ENCODE measurements around the gene MLH3.
A peak's percentile ranks its signal among the peaks of the same experiment; 100 is the strongest.
"Not testable (repeated sequence)": the region's sequence is repeated elsewhere in the genome, so short reads cannot be mapped to it uniquely, and the experiment has no call there.

Gene MLH3

DNA sequence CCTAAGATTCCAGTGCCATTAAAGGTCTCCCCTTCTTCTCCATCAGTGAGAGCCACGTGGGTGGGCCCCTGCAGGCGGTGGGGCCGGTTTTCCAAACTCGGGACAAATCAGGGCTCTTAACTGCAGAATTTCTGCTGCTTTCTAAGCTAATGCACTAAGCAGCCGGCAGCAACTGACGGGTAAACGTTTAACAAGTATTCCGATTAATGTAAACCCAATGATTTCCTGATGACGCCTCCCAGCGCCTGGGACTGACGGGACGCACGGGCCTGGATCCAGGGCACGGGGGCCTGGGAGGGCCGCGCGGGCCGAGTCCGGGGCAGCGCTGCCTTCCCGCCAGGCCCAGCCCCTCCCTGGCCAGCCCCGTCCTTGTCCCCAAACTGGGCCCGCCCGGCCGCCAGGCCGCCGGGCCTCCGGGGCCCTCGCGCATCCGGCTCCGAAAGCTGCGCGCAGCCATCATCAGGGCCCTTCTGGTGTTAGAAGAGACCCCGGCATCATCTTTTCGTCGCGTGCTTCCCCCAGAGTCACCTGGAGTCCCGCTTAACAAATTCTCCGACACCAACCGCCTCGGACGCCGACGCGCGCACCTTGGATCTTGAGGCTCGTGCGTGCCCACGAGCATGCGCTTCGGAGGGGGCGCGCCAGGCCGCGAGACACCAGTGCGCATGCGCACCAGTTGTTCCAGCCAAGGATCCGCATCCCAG, at the start of gene MLH3:
Gene MLH3, minus strand, starts transcription at position 616 of the 704 bp plus-strand sequence. CDS start 1,812 bp downstream, outside the sequence.
- DNase-seq (ENCODE audit: low spot score), result peak; percentile 89

DNA sequence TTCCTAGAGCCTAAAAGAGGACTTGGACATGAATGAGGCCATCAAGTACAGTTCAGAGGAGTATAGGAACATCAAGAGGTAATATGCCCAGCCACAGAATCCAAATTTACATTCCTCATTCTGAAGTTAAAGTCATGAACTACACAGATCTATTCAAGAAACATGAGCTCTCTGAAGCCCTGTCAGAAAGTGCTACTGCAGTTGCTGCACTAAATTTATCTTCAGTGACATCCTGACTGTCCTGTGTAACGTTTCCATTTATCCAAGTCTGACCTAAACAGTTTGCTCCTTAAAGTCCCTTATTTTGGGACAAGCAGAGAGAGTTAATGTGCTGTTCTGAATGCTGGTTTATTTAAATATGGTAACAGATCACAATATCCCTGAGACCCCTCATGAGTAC, 47.4 kb upstream of the MLH3 start:
- no peak for DNase-seq (ENCODE audit: low spot score)

DNA sequence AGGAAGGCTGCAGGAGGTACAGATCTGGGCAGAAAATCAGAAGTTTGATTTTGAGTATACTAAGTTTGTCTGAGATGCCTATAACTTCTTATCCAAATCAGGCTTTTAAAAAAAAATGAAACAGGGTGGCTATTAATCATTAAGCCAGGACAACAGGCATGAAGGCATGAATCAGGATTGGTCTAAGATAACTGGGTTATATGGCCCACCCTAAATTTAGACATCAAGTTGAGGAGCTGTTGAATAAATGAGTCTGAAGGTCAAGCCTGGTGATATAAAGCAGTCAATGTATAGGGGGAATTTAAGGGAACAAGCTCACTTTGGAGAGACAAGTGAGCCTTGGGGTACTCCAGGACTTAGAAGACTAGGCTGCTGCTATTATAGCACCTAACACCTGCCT, 46.9 kb upstream of the MLH3 start:
- DNase-seq (ENCODE audit: low spot score), result no peak

DNA sequence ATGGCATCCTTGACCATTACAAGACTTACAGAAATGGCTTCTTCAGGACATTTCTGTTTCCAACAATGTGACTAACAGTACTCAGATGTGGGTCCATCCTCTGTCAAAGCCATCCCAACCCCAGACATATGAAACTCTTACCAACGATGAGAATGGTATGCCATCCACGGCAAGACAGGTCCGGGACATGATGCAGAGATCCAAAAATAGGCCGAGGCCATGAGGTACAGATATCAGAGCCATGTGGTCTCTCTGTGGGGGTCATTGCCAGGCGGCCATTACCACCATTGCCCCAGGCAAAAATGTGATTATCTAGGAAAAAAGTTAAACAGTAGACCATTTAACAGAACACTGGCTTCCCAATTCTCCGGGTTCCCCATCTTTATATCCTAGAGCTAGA, 45.7 kb upstream of the MLH3 start:
- no peak for DNase-seq (ENCODE audit: low spot score)

DNA sequence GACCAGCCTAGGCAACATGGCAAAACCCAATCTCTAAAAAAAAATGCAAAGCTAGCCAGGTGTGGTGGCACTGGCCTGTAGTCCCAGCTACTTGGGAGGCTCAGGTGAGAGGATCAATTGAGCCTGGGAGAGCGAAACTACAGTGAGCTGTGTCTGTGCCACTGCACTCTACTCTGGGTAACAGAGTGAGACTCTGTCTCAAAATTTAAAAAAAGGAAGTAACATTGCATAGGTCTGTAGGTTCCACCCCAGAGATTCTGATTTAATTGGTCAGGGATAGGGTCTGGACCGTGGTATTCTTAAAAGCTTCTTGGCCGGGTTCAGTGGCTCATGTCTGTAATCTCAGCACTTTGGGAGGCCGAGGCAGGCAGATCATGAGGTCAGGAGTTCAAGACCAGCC, 44.4 kb upstream of the MLH3 start:
- DNase-seq (ENCODE audit: low spot score), result no peak

DNA sequence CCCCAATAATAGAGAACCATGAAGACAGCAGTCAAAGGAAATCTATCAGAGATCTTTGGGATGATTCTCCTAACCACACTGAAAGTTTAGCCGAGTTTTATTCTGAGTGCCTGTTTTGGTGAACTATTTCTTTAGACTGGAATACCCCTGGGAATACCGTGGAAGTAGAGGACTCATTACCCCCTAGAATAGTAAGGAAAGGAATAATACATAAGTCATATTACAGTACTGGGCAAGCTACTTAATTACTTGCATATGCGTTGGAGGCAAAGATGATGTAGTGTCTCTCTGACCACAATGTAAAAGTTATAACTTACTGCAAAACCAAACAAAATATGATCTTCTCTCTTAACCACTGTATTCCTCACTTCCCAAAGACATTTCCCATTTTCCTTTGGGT, 43.6 kb upstream of the MLH3 start:
- DNase-seq (ENCODE audit: low spot score), result no peak

DNA sequence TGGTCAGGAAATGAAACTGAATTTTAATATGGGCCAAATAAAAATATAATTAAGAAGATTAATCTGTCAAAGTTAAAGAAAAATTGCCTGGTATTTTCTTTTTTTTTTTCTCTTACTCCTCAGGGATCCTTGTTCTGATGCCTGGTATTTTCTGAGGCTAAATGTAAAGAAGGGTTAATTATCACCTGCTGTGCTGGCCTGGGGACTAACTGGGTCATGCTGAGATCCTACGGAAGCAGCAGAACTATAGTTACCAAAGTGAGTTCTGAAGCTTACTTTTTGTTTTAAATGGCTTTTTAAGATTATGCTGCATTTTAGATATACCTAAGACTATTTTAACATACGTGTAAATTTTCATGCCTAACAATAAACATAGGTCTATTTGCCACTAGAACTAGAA, 41.4 kb upstream of the MLH3 start:
- no peak for DNase-seq (ENCODE audit: low spot score)

DNA sequence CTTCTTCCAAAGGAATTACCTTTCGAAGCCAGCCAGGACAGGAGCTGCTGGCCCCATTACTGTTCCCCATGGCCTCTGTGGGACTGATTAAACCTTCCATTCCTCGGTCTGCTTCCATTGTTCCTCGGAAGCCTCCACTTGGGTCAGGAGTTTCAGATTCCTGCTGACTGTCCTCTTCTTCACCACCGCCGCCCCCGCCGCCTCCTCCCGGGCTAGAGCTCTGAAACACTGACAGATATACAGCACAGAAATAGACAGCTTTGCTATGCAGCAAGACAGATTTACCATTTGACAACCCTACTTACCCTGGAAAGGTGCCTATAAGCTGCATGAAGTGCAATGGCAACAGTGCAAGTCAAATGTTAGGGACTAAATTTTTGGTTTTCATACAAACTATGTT, 40.0 kb upstream of the MLH3 start:
- DNase-seq (ENCODE audit: low spot score), result no peak

DNA sequence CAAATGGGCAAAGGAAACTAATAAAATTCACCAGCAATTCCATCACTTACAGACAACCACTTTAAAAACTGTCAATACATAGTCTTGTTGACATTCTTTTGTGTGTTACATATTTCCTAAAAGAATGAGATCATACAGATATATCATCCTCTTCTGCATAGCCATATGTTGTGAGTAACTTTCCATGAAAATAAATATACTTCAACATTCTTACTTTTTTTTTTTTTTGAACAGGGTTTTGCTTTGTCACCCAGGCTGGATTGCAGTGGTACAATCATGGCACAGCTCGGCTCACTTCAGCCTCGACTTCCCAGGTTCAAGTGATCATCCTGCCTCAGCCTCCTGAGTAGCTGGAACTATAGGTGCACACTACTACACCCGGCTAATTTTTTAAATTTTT, 39.1 kb upstream of the MLH3 start:
- no peak for DNase-seq (ENCODE audit: low spot score)

DNA sequence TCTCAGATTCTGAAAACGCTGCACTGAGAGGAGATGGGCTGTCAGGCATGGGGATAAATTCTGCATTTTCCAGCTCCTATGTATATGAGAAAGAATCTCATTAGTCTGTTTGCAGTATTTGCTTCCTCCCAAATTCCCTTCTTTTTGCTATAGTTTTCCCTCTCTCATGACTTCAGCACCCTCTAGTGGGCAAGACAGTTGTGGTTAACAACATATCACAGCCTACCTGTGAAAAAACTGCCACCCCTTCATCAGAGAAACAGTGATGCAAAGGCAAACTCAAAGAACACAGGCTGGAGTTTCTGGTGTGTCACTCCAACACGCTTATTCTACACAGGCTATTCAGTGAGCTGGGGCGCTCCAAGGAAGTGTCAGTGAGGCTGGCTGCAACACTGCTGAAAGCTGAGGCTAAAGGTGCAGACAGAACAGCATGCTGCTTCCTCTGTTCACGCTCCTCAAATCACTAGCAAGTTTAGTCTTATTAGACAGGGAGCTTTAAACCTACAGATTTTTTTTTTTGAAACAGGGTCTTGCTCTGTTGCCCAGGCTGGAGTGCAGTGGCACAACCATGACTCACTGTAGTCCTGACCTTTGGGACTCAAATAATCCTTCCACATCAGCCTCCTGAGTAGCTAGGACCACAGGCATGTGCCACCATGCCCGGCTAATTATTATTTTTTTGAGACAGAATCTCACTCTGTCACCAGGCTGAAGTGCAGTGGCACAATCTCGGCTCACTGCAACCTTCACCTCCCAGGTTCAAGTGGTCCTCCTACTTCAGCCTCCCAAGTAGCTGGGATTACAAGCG, 37.5 kb upstream of the MLH3 start:
- DNase-seq (ENCODE audit: low spot score), result peak; percentile 31

DNA sequence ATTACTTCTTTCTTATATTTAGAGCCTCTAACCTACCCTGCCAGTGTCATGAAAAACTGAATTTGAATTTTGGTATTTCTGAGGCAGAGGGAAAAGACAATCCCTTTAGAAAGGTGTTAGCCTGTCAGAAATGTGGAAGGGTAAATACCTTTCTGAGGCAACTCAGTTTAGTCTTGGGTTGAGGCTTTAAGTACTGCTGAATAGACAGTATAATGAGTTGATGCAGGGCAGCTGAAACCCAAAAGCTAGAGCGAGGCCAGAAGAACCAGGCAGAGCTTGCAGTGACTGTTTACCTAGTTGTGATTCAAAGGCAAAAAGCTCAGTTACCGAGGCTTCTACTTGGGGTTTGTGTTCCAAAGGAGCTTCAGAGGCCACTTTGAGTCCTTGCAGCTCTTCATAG, 36.9 kb upstream of the MLH3 start:
- DNase-seq (ENCODE audit: low spot score), result no peak

DNA sequence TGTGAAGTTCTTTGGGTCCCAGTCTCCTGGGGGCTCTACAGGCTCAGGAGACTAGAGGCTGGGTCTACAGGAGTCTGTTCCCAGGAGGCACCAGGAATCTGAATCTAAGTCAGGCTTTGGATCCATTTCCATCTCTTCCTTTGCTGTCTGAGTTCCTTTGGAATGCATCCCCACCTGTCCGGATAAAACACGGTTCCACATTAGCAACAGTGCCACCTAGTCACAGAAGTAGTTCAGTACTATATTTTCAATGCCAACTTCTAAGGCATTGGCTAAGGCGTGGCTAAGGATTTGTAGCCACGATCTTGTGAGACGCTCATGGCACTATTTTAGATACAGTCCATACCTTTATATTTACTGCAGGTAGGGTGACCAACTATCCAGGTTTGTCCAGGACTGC, 33.2 kb upstream of the MLH3 start:
- DNase-seq (ENCODE audit: low spot score), result no peak

DNA sequence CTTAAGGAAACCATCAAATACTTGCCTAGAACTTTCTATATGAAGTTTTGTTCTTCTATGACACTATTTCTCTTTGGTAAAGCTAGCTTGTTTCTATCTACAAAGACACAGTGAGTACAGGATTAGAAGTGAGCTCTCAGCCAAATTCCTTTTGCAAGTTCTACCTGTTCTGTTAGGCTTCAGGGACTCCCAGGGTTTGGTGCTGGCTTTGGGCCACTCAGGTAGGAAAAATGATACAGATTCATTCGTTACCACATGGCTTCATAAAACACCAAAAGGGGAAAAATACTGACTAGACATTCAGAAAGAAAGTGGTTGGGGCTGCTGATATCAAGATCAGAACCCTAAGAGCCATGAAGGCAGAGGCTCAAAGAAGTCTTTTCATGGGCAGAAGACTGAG, 32.0 kb upstream of the MLH3 start:
- DNase-seq (ENCODE audit: low spot score), result no peak

DNA sequence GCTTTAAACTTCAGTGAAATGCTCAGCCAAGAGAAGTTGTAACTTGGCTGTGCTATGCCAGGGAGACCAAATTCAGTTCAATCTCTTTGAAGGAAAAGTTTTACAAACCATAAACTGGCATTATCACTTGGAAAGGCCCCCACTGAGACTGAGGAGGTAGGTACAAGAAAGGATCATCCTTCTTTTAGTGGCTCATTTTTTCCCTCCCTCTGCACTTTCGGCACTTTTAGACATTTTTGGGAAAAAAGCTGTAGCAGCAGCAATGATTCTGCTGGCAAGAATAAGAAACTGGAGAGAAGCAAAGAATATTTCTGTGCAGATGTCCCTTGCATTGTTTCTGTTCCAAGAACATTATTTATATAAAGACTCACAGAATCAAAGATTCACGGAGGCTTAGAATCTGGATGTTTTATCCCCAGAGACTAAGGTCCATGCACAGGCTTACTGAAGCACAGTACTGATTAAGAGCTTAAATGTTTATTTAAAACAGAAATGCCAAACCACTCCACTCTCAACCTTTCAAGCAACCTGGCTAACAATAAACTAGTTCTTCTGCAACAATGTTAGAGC, 30.5 kb upstream of the MLH3 start:
- DNase-seq (ENCODE audit: low spot score), result no peak

DNA sequence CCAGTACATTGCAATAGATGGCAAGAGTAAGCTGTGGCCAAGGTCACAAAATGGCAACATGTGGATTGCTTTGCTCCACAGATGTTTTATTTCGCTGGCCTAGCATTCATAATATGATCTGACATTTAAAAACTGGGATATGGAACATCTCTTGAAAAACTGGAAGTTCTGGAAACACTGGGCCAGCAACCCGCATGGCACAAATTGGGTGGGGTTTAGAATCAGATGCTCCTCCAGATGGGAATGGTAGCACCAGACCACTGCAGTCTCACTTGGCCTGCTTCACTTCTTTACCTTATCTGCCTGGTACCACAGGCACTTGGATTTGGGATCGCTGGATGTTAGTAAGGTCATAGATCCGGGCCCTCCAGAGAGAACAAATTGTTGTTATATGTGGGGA, 28.3 kb upstream of the MLH3 start:
- DNase-seq (ENCODE audit: low spot score), result no peak

DNA sequence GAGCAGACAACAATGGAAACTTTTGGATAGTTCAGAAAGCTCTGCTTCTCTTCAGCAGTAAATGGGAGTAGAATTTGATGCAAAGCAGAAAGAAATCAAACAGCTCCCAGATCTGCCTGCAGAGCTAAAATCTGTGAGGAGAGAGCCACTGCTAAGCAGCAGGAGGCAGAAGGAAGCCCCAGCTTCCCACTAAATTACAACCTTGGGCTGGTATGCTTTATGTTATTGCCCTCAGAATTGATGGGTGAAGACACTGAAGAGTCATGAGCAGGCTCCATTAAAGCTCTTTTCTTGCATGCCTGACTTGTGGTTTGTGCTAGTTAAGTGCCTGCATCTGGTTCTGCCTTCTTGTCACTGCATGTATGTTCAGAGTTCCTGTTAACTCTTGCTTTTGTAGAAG, 26.5 kb upstream of the MLH3 start:
- no peak for DNase-seq (ENCODE audit: low spot score)

DNA sequence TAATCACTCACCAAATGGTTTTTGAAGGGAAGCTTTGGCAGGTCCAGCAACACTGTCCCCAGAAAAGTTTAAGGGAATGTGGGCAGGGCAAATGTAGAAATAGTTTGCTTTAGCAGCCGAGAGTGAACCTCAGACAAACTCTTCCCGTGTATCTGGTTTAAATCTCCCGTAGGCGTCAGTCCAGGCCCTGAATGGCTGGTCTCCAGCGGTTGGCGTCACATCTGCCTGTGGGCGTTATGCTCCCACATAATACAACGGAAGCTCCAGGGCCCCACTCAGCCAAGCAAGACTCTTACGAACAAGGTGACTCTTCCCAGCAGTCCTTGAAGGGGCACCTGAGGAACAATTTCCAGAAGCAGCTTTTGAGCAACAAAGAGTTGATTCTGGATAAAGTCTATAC, 19.1 kb upstream of the MLH3 start:
- no peak for DNase-seq (ENCODE audit: low spot score)

DNA sequence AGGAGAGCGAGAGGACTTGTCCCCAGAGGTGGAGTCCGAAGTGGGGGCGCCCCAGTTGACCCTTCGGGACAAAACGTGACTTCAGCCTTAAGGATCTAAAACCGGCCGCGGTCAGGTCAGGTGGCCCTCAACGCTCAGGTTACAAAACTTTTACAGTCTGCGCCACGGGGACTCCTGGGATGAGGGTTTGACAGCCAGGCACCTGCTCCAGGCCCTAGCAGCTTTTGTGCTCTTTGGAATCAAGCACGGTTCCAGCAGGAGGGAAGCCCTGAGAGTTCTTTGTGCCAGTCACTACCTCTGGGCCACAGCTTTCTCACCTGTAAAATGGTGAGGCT, 18.5 kb upstream of the MLH3 start:
- peak; percentile 22 for DNase-seq (ENCODE audit: low spot score)

DNA sequence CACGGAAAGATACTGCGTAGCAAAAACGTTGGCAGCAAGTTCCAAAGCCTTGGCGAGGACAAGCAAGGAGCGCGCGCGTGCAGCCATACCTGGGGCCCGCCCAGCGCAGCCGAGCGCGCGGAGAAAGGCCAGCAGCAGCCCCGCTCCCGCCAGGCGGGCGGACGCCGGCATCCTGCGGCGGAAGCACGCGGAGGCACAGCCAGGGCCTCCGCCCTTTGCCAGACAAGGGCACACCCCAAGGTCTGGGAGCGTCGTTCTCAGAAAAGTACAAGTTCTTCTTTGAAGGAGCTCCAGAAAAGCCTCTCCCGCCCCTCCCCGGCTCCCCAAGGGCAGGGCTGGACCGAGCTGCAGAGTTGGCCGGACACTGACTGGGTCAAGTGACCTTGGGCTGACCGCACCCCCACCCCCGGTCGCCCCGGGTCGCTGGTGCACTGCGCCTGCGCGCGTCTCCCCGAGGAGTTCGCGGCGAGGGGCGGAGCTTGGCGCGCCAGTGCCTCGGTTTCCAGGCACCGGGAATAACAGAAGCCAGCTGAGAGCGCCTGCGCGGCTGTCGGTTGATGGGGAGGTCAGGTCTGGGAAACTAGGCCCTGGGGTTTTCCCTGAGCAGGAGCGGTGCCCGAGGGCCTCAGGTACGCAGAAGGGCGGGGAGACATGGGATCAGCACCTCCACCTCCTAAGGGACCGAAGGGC, 18.0 kb upstream of the MLH3 start, which contains the start of gene ZC2HC1C:
Gene ZC2HC1C, plus strand, starts transcription at position 521 of the 690 bp plus-strand sequence. CDS start 933 bp downstream, outside the sequence.
- DNase-seq (ENCODE audit: low spot score), result peak; percentile 93

DNA sequence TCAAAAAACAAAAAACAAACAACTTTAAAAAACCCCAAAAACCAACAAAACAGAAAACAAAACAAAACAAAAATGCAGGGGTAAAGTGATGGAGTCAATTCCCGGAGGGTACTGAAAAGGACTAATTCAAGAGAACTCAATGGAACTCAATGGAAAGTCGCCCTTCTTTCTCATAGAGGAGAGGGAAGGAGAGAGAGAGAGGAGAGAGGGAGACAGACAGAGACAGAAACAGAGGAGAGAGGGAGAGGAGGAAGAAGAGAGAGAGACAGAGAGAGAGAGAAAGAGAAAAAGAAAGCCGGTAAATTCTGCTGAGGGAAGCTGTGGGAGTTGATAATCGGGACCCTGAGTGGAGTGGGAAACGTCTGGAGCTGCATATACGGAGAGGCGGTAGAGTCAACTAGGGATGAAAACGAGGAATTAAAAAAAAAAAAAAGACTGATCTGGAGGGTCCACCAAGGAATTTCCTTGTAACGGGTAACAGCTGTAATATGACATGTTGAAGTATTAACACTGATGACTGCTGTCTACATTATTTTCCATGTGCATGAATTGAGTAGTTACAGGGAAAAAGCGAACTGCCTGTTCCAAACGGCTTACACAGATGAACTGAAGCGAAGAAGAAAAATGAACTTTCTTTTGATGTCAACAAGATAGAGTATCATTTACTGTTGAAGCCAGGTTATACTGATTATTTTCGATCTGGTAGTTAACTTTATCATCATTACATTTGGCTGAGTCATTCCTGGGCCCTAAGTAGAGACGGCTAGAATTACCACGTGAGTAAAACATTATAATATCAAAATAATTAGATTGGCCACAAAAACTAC, 17.2 kb upstream of the MLH3 start:
- no peak for DNase-seq (ENCODE audit: low spot score)

DNA sequence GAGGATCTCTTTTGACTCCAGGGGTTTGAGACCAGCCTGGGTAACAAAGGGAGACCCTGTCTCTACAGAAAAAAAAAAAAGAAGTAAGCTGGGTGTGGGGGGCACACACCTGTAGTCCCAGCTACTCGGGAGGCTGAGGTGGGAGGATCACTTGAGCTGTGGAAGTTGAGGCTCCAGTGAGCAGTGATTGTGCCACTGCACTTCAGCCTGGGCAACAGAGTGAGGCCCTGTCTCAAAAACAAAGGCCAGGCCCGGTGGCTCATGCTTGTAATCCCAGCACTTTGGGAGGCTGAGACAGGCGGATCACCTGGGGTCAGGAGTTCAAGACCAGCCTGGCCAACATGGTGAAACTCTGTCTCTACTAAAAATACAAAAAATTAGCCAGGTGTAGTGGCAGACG, 16.5 kb upstream of the MLH3 start:
- not testable (repeated sequence) for DNase-seq (ENCODE audit: low spot score)

DNA sequence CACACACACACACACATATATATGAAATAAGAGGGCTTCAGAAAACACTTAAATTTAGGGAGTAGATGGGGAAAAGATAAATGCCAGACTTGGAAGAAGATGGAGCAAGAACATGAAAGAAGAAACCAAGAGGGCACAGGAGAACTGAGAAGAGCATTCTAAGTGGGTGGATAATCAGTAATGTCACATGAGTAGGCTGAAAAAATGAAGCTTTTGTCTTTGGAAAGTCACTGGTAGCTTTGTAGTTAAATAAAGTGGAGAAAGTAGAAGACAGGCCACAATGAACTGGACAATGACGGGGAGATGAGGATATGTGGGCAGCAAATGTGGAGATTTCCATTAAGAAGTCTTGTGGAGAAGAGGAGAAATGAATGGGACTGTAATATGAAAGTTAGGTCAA, 15.9 kb upstream of the MLH3 start:
- DNase-seq (ENCODE audit: low spot score), result no peak

Measured in LoVo (cell line).